Measurements from ENCODE around the gene DNAJB4.

The DNAJB4 gene

GRCh38 chr1:78038071-78038470 lies 33.3 kb downstream of the DNAJB4 start:
- DNase-seq (ENCODE audit: low read depth), result no peak

GRCh38 chr1:78038491-78038939 lies 33.8 kb downstream of the DNAJB4 start:
- no peak for DNase-seq (ENCODE audit: low read depth)

- no peak for DNase-seq (ENCODE audit: low read depth)
Observed at GRCh38 chr1:78040484-78041089, 35.8 kb downstream of the DNAJB4 start.

- DNase-seq (ENCODE audit: low read depth), result no peak
Observed at GRCh38 chr1:78043436-78043835, 38.7 kb downstream of the DNAJB4 start.

GRCh38 chr1:78044796-78045562 lies 40.2 kb downstream of the DNAJB4 start:
- no peak for DNase-seq (ENCODE audit: low read depth)

GRCh38 chr1:78045563-78045925 lies 40.8 kb downstream of the DNAJB4 start:
- no peak for DNase-seq (ENCODE audit: low read depth)

GRCh38 chr1:78045926-78046778 lies 41.4 kb downstream of the DNAJB4 start, which contains the start of gene GIPC2:
GIPC2 (plus strand) TSS chr1:78045966; CDS start chr1:78046095, 129 bp downstream.
- DNase-seq (ENCODE audit: low read depth), result no peak

GRCh38 chr1:78047106-78047505 lies 42.4 kb downstream of the DNAJB4 start:
- no peak for DNase-seq (ENCODE audit: low read depth)

GRCh38 chr1:78047631-78048030 lies 42.9 kb downstream of the DNAJB4 start:
- DNase-seq (ENCODE audit: low read depth), result no peak

GRCh38 chr1:78048446-78048845 lies 43.7 kb downstream of the DNAJB4 start:
- DNase-seq (ENCODE audit: low read depth), result no peak

GRCh38 chr1:78049396-78049795 lies 44.7 kb downstream of the DNAJB4 start:
- DNase-seq (ENCODE audit: low read depth), result no peak

- no peak for DNase-seq (ENCODE audit: low read depth)
Observed at GRCh38 chr1:78051005-78051404, 46.3 kb downstream of the DNAJB4 start.

GRCh38 chr1:78052685-78053405 lies 48.1 kb downstream of the DNAJB4 start:
- no peak for DNase-seq (ENCODE audit: low read depth)

GRCh38 chr1:78053498-78053897 lies 48.8 kb downstream of the DNAJB4 start:
- DNase-seq (ENCODE audit: low read depth), result no peak

- DNase-seq (ENCODE audit: low read depth), result no peak
Observed at GRCh38 chr1:78054559-78054958, 49.8 kb downstream of the DNAJB4 start.

- no peak for DNase-seq (ENCODE audit: low read depth)
Observed at GRCh38 chr1:78054972-78055371, 50.2 kb downstream of the DNAJB4 start.

GRCh38 chr1:78055565-78056132 lies 50.9 kb downstream of the DNAJB4 start:
- no peak for DNase-seq (ENCODE audit: low read depth)

GRCh38 chr1:78058670-78059069 lies 53.9 kb downstream of the DNAJB4 start:
- no peak for DNase-seq (ENCODE audit: low read depth)

GRCh38 chr1:78060857-78061563 lies 56.3 kb downstream of the DNAJB4 start:
- no peak for DNase-seq (ENCODE audit: low read depth)

- no peak for DNase-seq (ENCODE audit: low read depth)
Observed at GRCh38 chr1:78061825-78062523, 57.2 kb downstream of the DNAJB4 start.
